HCT116 (cell line): ENCODE measurements around the gene SIVA1. TPM values are rescaled to one million over a fixed set of nuclear protein-coding genes. Genes with fewer than 3 reads are reported as not detected.

Source experiments
- ATAC-seq: fragments of 200-7000 bp; cut with Tn5 transposase; 2 replicates; pipeline ENCODE4 v1.9.1; 2020; ENCODE audit warnings: mild to moderate bottlenecking, moderate library complexity
- BruUV-seq: library from RNA; stranded (reverse); fragments of 400-500 nt; replicated peaks from 2 replicates; lab custom pipeline; 2021; lab: Mats Ljungman, UMichigan
- CTCF ChIA-PET: fragments of 300-600 bp; sonication (Branson Sonifier 250); formaldehyde crosslinking; loops from one replicate; lab custom pipeline; 2021; ENCODE audit warnings: antibody characterized with exemption; lab: Charles Lee
- POLR2A ChIA-PET: fragments of 300-600, 350-600 bp; sonication (Branson Sonifier 250); formaldehyde crosslinking; loops from one replicate; lab custom pipeline; 2021; ENCODE audit warnings: antibody characterized with exemption; lab: Charles Lee
- RAD21 ChIA-PET, 2 experiments: fragments of 300-600 bp; sonication (Branson Sonifier 250); formaldehyde crosslinking; loops; one replicate each; lab custom pipeline; 2023; ENCODE audit warnings: low total read pairs in 2 of 2; ENCODE audit not compliant: uncharacterized antibody in 2 of 2, unreplicated experiment in 2 of 2, low non-redundant PET in 1 of 2; lab: Charles Lee
- DNase-seq: peaks from one replicate; pipeline ENCODE4 v3.0.0-alpha.2; 2010; ENCODE audit warnings: low read depth, low spot score
- H2AFZ ChIP-seq: fragments of 200-600 bp; shearing (Covaris generic), sonication (generic); 2 replicates; pipeline ENCODE4 v1.6.1; 2017; ENCODE audit warnings: low read depth, mixed run types, mixed read lengths, antibody characterized with exemption, low read length; ENCODE audit not compliant: poor library complexity, severe bottlenecking
- H3K27ac ChIP-seq: 2 replicates; pipeline ENCODE4 v1.5.1; 2012; ENCODE audit warnings: low read depth, low read length
- H3K27me3 ChIP-seq: fragments of 200-600 bp; sonication (generic); 2 replicates; pipeline ENCODE4 v1.6.1; 2016; ENCODE audit warnings: mixed run types, low read length, mixed read lengths; ENCODE audit not compliant: insufficient read depth
- H3K36me3 ChIP-seq, 2 experiments: fragments of 200-500 bp in 1 of 2; fragments of 200-600 bp in 1 of 2; sonication (Bioruptor generic) in 1 of 2; sonication (generic) in 1 of 2; 2 replicates each; pipeline versions ENCODE4 v1.5.1 to v1.6.1; 2014 to 2016; ENCODE audit warnings: low read length in 2 of 2, inconsistent platforms in 1 of 2, mixed read lengths in 1 of 2, mixed run types in 1 of 2; ENCODE audit not compliant: insufficient read depth in 2 of 2, control insufficient read depth in 1 of 2
- H3K4me1 ChIP-seq, 2 experiments: fragments of 200-600 bp in 1 of 2; sonication (generic) in 1 of 2; 2 replicates each; pipeline versions ENCODE4 v1.5.1 to v1.6.1; 2012 to 2017; ENCODE audit warnings: low read length in 2 of 2, inconsistent platforms in 1 of 2, mild to moderate bottlenecking in 1 of 2, mixed read lengths in 1 of 2, mixed run types in 1 of 2, moderate library complexity in 1 of 2; ENCODE audit not compliant: insufficient read depth in 2 of 2, control insufficient read depth in 1 of 2
- H3K4me2 ChIP-seq: fragments of 200-600 bp; sonication (generic); 2 replicates; pipeline ENCODE4 v1.6.1; 2017; ENCODE audit warnings: mixed run types, low read length, mixed read lengths
- H3K4me3 ChIP-seq, 2 experiments: fragments of 200-600 bp in 1 of 2; sonication (generic) in 1 of 2; replicated peaks in 1 of 2; 2 replicates each; pipeline ENCODE4 v1.5.1; 2011 to 2016; ENCODE audit warnings: low read length in 2 of 2, control low read depth in 1 of 2, low read depth in 1 of 2, mild to moderate bottlenecking in 1 of 2, mixed read lengths in 1 of 2, mixed run types in 1 of 2
- H3K79me2 ChIP-seq: fragments of 200-600 bp; sonication (generic); 2 replicates; pipeline ENCODE4 v1.6.1; 2017; ENCODE audit warnings: mild to moderate bottlenecking, mixed run types, low read length, moderate library complexity, mixed read lengths; ENCODE audit not compliant: insufficient read depth
- H3K9ac ChIP-seq: fragments of 200-600 bp; sonication (generic); 2 replicates; pipeline ENCODE4 v1.6.1; 2016; ENCODE audit warnings: low read length, mixed read lengths
- H3K9me2 ChIP-seq: fragments of 200-600 bp; sonication (generic), shearing (Covaris generic); 2 replicates; pipeline ENCODE4 v1.6.1; 2017; ENCODE audit warnings: mixed run types, mild to moderate bottlenecking, moderate library complexity; ENCODE audit not compliant: insufficient read depth
- H3K9me3 ChIP-seq, 2 experiments: fragments of 200-500 bp in 1 of 2; fragments of 200-600 bp in 1 of 2; sonication (Bioruptor generic) in 1 of 2; sonication (generic) in 1 of 2; 2 replicates each; pipeline ENCODE4 v1.6.1; 2014 to 2017; ENCODE audit warnings: low read length in 2 of 2, mixed read lengths in 2 of 2, inconsistent platforms in 1 of 2, low read depth in 1 of 2, mild to moderate bottlenecking in 1 of 2, mixed run types in 1 of 2, moderate library complexity in 1 of 2; ENCODE audit not compliant: control insufficient read depth in 1 of 2, insufficient read depth in 1 of 2
- H4K20me1 ChIP-seq: fragments of 200-600 bp; sonication (generic), shearing (Covaris generic); 2 replicates; pipeline ENCODE4 v1.6.1; 2017; ENCODE audit warnings: mixed run types, mild to moderate bottlenecking, moderate library complexity; ENCODE audit not compliant: insufficient read depth
- EGR1 ChIP-seq: IDR thresholded peaks from 2 replicates; pipeline ENCODE4 v1.6.1; 2012; ENCODE audit warnings: low read depth
- EZH2 ChIP-seq: fragments of 200-600 bp; sonication (generic); IDR thresholded peaks from 2 replicates; pipeline ENCODE4 v1.6.1; 2017; ENCODE audit warnings: antibody characterized with exemption, mixed run types
- POLR2AphosphoS5 ChIP-seq: IDR thresholded peaks from 2 replicates; pipeline ENCODE4 v1.6.1; 2011; ENCODE audit warnings: mild to moderate bottlenecking, low read depth, low read length, moderate library complexity
- RAD21 ChIP-seq: IDR thresholded peaks from 2 replicates; pipeline ENCODE4 v1.6.1; 2012; ENCODE audit warnings: low read depth, mild to moderate bottlenecking
- SIN3A ChIP-seq: IDR thresholded peaks from 2 replicates; pipeline ENCODE4 v1.6.1; 2012; ENCODE audit warnings: low read depth
- SRF ChIP-seq: IDR thresholded peaks from 2 replicates; pipeline ENCODE4 v1.6.1; 2012; ENCODE audit warnings: low read depth
- ZFX ChIP-seq: fragments of 450-650 bp; IDR thresholded peaks from 2 replicates; pipeline ENCODE4 v1.6.1; 2017
- intact Hi-C: fragments of 100-400 bp; cut with micrococcal nuclease; formaldehyde crosslinking; loops from 2 replicates; pipeline ENCODE4 v1.10.0; 2022
- total RNA-seq: library from RNA; stranded (reverse); gene quantifications from one replicate; pipeline ENCODE4 v1.2.1, GENCODE V29; 2021; ENCODE audit not compliant: unreplicated experiment
- TF ChIP-seq, protein P1 (sequence below): IDR thresholded peaks from 2 replicates; pipeline ENCODE4 v1.6.1; 2012; ENCODE audit warnings: low read depth
- TF ChIP-seq, protein P2 (sequence below): IDR thresholded peaks from 2 replicates; pipeline ENCODE4 v1.6.1; 2012
- TF ChIP-seq, protein P3 (sequence below): IDR thresholded peaks from 2 replicates; pipeline ENCODE4 v1.6.1; 2011; ENCODE audit warnings: mild to moderate bottlenecking, low read length, moderate library complexity; ENCODE audit not compliant: insufficient replicate concordance; ENCODE audit errors: extremely low read depth

SIVA1 gene
- total RNA-seq, 1 experiment from 2014 or later = 141 TPM

DNA sequence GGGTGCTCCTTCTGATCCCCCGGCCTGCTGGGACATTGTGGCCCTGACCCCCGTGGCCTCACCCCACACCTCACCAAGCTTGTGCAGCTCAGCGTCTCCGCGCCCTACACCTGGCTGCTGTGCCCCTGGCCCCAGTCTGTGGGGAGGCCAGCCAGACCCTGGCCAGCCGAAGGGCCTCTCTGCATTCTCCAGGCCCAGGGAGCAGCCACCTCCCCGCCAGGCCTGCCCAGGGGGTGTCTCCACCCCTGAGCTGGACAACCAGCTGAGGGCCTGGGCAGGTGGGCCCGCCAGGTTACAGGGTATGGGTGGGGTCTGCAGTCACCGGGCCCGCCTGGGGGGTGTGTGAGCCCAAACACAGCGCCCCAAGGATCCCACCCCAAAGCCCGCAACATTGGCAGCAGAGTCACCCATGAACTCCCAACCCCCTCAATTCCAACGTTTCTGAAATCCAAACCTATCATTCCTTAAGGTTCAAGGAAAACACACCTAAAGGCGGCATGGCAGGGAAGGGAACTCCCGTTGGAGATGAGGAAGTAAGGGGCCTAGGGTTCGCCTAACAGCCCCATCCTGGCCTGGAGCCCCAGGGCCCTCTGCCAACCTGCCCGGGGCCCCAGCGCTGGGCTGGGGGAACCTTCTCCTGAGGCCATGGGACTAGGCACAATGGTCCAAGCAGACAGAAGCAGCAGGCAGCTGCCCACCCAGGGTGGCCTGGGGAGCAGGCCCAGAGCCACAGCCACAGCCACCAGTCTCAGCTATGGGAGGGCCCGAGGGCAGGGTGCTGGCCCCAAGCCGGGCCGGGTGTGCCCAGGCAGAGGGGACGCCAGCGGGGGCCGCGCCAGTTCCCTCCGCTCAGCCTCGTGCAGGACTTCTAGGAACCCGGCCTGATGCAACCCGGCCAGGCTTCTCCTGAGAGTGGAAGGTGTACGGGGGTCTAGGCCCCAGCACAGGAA, 34.1 kb downstream of the SIVA1 start:
- ATAC-seq (no peak), DNase-seq (no peak)
- TF ChIP-seq EGR1 = no peak
- TF ChIP-seq, protein P1, sequence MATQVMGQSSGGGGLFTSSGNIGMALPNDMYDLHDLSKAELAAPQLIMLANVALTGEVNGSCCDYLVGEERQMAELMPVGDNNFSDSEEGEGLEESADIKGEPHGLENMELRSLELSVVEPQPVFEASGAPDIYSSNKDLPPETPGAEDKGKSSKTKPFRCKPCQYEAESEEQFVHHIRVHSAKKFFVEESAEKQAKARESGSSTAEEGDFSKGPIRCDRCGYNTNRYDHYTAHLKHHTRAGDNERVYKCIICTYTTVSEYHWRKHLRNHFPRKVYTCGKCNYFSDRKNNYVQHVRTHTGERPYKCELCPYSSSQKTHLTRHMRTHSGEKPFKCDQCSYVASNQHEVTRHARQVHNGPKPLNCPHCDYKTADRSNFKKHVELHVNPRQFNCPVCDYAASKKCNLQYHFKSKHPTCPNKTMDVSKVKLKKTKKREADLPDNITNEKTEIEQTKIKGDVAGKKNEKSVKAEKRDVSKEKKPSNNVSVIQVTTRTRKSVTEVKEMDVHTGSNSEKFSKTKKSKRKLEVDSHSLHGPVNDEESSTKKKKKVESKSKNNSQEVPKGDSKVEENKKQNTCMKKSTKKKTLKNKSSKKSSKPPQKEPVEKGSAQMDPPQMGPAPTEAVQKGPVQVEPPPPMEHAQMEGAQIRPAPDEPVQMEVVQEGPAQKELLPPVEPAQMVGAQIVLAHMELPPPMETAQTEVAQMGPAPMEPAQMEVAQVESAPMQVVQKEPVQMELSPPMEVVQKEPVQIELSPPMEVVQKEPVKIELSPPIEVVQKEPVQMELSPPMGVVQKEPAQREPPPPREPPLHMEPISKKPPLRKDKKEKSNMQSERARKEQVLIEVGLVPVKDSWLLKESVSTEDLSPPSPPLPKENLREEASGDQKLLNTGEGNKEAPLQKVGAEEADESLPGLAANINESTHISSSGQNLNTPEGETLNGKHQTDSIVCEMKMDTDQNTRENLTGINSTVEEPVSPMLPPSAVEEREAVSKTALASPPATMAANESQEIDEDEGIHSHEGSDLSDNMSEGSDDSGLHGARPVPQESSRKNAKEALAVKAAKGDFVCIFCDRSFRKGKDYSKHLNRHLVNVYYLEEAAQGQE = no peak
- ChIA-PET RAD21 (no interaction called here), POLR2A (no interaction called here), CTCF (no interaction called here)
- peaks cover 8 to 12% of the 10 kb centered on the region in 2 experiments for H3K36me3 ChIP-seq
- no peaks in the 10 kb centered on the region for H3K9me2 ChIP-seq
- no peaks in the 10 kb centered on the region for H3K9me3 ChIP-seq
- H4K20me1 ChIP-seq = no peaks in the 10 kb centered on the region
- no TSS peak for BruUV-seq
- H2AFZ ChIP-seq = no peak overlapping the region
- no peak overlapping the region for H3K9ac ChIP-seq
- H3K27ac ChIP-seq = no peak overlapping the region
- H3K4me3 ChIP-seq = no peak overlapping the region
- intact Hi-C loops = no loop called here
- no peaks in the 10 kb centered on the region for H3K4me1 ChIP-seq
- H3K27me3 ChIP-seq = no peaks in the 10 kb centered on the region
- peaks cover 58% of the 10 kb centered on the region for H3K79me2 ChIP-seq
- H3K4me2 ChIP-seq = no peak overlapping the region

DNA sequence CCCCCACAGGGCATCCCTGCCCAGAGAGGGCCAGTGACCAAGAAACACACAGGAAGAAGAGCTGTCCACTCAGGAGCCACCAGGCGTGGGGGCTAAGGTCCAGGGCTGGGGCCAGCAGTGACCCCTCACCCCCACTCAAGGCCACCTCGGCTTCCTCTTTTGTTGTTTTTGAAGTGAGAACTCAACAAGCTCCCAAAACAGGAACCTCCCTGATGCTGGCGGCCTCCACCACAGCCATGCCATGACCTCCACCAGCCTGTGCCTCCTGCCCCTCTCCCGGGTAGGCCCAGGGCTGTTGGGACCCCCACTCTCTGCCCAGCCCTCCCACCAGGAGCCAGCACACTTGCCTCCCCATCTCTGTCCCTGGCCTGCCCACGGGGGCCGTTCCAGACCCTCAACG, 34.8 kb downstream of the SIVA1 start:
- no peak overlapping the region; the same call in 1 of the 2 replicates for H3K27ac ChIP-seq
- no peaks in the 10 kb centered on the region for H3K27me3 ChIP-seq
- POLR2A ChIA-PET = no interaction called here
- RAD21 ChIA-PET = no interaction called here
- ATAC-seq (no peak), DNase-seq (no peak)
- H4K20me1 ChIP-seq = no peaks in the 10 kb centered on the region
- H3K4me1 ChIP-seq = peaks cover 0 to 1% of the 10 kb centered on the region in 2 experiments; a peak in 1 of 4 replicates
- H3K79me2 ChIP-seq = peaks cover 65% of the 10 kb centered on the region
- no peak overlapping the region for H3K9ac ChIP-seq
- peaks cover 8 to 12% of the 10 kb centered on the region in 2 experiments for H3K36me3 ChIP-seq
- H2AFZ ChIP-seq = no peak overlapping the region
- CTCF ChIA-PET = no interaction called here
- H3K4me2 ChIP-seq = no peak overlapping the region
- no peak overlapping the region for H3K4me3 ChIP-seq
- no peaks in the 10 kb centered on the region for H3K9me2 ChIP-seq
- intact Hi-C loops = no loop called here
- H3K9me3 ChIP-seq = no peaks in the 10 kb centered on the region
- BruUV-seq = no TSS peak
- TF ChIP-seq SRF = no peak
- no peak for TF ChIP-seq ZFX
- no peak for TF ChIP-seq SIN3A
- TF ChIP-seq POLR2AphosphoS5 = no peak
- TF ChIP-seq, protein P2, sequence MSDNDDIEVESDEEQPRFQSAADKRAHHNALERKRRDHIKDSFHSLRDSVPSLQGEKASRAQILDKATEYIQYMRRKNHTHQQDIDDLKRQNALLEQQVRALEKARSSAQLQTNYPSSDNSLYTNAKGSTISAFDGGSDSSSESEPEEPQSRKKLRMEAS = no peak
- TF ChIP-seq, protein P3, sequence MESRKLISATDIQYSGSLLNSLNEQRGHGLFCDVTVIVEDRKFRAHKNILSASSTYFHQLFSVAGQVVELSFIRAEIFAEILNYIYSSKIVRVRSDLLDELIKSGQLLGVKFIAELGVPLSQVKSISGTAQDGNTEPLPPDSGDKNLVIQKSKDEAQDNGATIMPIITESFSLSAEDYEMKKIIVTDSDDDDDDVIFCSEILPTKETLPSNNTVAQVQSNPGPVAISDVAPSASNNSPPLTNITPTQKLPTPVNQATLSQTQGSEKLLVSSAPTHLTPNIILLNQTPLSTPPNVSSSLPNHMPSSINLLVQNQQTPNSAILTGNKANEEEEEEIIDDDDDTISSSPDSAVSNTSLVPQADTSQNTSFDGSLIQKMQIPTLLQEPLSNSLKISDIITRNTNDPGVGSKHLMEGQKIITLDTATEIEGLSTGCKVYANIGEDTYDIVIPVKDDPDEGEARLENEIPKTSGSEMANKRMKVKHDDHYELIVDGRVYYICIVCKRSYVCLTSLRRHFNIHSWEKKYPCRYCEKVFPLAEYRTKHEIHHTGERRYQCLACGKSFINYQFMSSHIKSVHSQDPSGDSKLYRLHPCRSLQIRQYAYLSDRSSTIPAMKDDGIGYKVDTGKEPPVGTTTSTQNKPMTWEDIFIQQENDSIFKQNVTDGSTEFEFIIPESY = no peak
- TF ChIP-seq EZH2 = no peak
- TF ChIP-seq RAD21 = no peak
